Uterus (tissue), 4 donors: ENCODE data around the gene DBF4B. TPM values are rescaled to one million over a fixed set of nuclear protein-coding genes. Genes with fewer than 3 reads are reported as not detected.
"Not testable (repeated sequence)": the region's sequence is repeated elsewhere in the genome, so short reads cannot be mapped to it uniquely, and the experiment has no call there.

Source experiments
- DNase-seq, 2 donors: peaks; one replicate each; pipeline ENCODE4 v3.0.0-alpha.2; 2019 to 2020
- H3K27ac ChIP-seq, 2 donors: fragments of 200-600 bp; sonication (generic); 1 replicate in 1 of 2; 2 replicates in 1 of 2; pipeline ENCODE4 v1.5.1; 2016 to 2018
- H3K27me3 ChIP-seq, 2 donors: fragments of 200-600 bp; sonication (generic); one replicate each; pipeline ENCODE4 v1.5.1; 2018 to 2019; ENCODE audit warnings: control low read depth in 1 of 2
- H3K36me3 ChIP-seq, 2 donors: fragments of 200-600 bp; sonication (generic); one replicate each; pipeline ENCODE4 v1.5.1; 2019; ENCODE audit warnings: control low read depth in 1 of 2
- H3K4me1 ChIP-seq, 2 donors: fragments of 200-600 bp; sonication (generic); one replicate each; pipeline ENCODE4 v1.5.1; 2018 to 2019; ENCODE audit warnings: control low read depth in 1 of 2
- H3K4me3 ChIP-seq, 2 donors: fragments of 200-600 bp; sonication (generic); 1 replicate in 1 of 2; 2 replicates in 1 of 2; pipeline ENCODE4 v1.5.1; 2018 to 2019; ENCODE audit warnings: mild to moderate bottlenecking in 1 of 2
- H3K9me3 ChIP-seq, 2 donors: fragments of 200-600 bp; sonication (generic); one replicate each; pipeline ENCODE4 v1.5.1; 2019; ENCODE audit warnings: control low read depth in 1 of 2
- POLR2A ChIP-seq, 2 donors: fragments of 450-650 bp; IDR thresholded peaks; one replicate each; pipeline ENCODE4 v1.6.1; 2016; ENCODE audit warnings: antibody characterized with exemption in 2 of 2, mild to moderate bottlenecking in 1 of 2, moderate library complexity in 1 of 2
- intact Hi-C: fragments of 100-400 bp; cut with DNase I; formaldehyde crosslinking; loops from one replicate; pipeline ENCODE4 v1.15.1; 2023; ENCODE audit warnings: low total_unique reads
- total RNA-seq, 4 donors: library from RNA; depleted of rRNA in 3 of 4; stranded (reverse); fragments of >200 nt in 3 of 4; gene quantifications; one replicate each; pipeline versions ENCODE4 v1.1.0 to v1.2.4, GENCODE V29; 2014 to 2023
- TF ChIP-seq, protein P1 (sequence below), 4 experiments: fragments of 200-600 bp in 2 of 4; fragments of 450-650 bp in 2 of 4; sonication (generic) in 2 of 4; IDR thresholded peaks; one replicate each; pipeline ENCODE4 v1.5.1; 2016 to 2019; ENCODE audit warnings: antibody characterized with exemption in 4 of 4, mild to moderate bottlenecking in 2 of 4, moderate library complexity in 1 of 4
- donor health status: DM: yes; HTN: yes; CAD: no.

The DBF4B gene
- total RNA-seq, 4 donors from 2014 or later = 2.3 to 10.5 (median 9.3) TPM; not detected in 1

DNA sequence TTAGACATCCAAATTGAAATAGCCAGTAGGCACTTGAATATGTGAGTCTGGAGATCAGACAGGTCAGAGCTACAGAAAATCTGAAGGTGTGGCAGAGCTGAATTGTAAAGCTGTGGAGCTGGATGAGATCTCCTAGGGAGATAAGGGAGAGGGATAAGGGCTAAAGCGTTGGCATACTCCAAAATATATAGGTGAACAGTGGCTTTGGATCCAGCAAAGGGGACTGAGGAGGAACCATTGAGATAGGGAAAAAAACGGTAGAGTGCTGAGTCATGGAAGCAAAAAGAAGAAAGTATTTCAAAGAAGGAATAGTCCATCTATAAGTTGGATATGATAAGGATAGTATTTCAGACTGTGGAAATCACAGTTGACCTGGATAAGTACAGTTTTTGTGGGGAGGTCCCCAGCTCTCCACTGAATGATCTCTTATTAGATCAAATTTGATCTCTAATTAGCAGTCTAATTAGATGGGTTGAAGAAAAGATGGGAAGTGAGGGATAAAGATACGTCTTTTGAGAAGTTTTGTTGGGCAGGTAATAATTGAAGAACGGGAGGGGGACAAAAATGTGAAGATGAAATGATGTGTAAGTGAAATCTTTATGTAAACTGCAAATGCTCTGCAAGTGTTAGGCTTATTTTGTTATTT is 587 bp upstream of the DBF4B start:
- Histone ChIP-seq H3K4me3 (peak overlapping the region; percentile 72 to 91), H3K36me3 (no peaks in the 10 kb centered on the region), H3K9me3 (no peaks in the 10 kb centered on the region), H3K27ac (peak overlapping the region; percentile 79 to 82), H3K27me3 (no peaks in the 10 kb centered on the region), H3K4me1 (no peaks in the 10 kb centered on the region)
- DNase-seq = no peak
- no peak for TF ChIP-seq POLR2A (IDR thresholded peaks at IDR 0.05)
- TF ChIP-seq, protein P1, sequence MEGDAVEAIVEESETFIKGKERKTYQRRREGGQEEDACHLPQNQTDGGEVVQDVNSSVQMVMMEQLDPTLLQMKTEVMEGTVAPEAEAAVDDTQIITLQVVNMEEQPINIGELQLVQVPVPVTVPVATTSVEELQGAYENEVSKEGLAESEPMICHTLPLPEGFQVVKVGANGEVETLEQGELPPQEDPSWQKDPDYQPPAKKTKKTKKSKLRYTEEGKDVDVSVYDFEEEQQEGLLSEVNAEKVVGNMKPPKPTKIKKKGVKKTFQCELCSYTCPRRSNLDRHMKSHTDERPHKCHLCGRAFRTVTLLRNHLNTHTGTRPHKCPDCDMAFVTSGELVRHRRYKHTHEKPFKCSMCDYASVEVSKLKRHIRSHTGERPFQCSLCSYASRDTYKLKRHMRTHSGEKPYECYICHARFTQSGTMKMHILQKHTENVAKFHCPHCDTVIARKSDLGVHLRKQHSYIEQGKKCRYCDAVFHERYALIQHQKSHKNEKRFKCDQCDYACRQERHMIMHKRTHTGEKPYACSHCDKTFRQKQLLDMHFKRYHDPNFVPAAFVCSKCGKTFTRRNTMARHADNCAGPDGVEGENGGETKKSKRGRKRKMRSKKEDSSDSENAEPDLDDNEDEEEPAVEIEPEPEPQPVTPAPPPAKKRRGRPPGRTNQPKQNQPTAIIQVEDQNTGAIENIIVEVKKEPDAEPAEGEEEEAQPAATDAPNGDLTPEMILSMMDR (IDR thresholded peaks at IDR 0.05) = no peak
- intact Hi-C loops = no loop called here

DNA sequence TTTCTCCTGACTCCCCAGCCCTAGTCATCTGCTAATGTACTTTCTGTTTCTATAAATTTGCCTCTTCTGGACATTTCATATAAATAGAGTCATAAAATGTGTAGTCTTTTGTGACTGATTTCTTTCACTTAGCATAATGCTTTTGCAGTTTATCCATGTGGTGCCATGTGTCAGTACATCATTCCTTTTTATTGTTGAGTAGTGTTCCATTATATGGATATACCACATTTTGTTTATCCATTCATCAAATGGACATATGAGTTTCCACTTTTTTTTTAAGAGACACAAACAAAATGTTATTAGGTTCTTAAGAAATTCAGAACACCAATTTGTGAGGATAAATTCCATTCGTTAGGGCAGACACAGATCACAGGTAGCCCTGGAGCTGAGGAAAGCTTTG is 11.0 kb downstream of the DBF4B start:
- H3K4me3 ChIP-seq = no peak overlapping the region
- no peaks in the 10 kb centered on the region for H3K4me1 ChIP-seq
- no peaks in the 10 kb centered on the region for H3K36me3 ChIP-seq
- intact Hi-C loops = no loop called here
- no peaks in the 10 kb centered on the region for H3K27me3 ChIP-seq
- no peak overlapping the region for H3K27ac ChIP-seq
- no peak for TF ChIP-seq POLR2A (IDR thresholded peaks at IDR 0.05)
- TF ChIP-seq, protein P1 (IDR thresholded peaks at IDR 0.05) = no peak
- DNase-seq = no peak
- no peaks in the 10 kb centered on the region for H3K9me3 ChIP-seq

DNA sequence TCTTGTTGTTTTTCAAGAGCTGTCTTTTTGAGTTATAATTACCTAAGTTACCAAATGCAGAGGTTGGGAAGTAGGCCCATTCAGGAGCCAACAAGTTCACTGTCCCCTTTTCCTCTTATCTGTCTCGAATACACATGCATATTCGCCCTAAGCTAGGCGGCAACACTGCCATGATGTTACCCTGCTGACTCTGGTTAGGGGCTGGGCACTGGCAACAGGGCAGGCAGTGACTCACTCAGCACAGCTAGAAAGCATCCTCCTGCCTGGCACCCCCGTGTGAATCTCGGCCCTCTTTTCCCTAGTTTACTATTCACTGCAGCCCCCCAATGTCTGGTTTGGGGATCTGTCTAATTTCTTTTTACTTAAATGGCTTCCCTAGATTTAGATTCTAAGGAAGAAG is 13.8 kb downstream of the DBF4B start:
- TF ChIP-seq POLR2A (IDR thresholded peaks at IDR 0.05) = no peak
- TF ChIP-seq, protein P1 (IDR thresholded peaks at IDR 0.05) = no peak
- no peaks in the 10 kb centered on the region for H3K4me1 ChIP-seq
- intact Hi-C loops = no loop called here
- no peak for DNase-seq
- H3K9me3 ChIP-seq = no peaks in the 10 kb centered on the region
- no peaks in the 10 kb centered on the region for H3K36me3 ChIP-seq
- no peak overlapping the region for H3K4me3 ChIP-seq
- no peak overlapping the region for H3K27ac ChIP-seq
- no peaks in the 10 kb centered on the region for H3K27me3 ChIP-seq

DNA sequence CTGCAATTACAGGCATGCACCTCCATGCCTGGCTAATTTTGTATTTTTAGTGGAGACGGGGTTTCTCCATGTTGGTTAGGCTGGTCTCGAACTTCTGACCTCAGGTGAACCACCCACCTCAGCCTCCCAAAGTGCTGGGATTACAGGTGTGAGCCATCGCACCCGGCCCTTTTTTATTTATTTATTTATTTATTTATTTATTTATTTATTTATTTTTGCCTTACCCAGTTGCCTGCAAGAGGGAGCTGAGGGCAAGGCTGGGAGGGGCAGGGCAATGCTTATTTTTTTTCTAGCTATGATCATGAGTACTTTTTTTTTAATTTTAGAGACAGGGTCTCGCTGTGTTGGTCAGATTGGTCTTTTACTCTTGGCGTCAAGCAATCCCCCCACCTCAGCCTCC is 17.7 kb downstream of the DBF4B start:
- H3K27ac ChIP-seq, H3K27me3 ChIP-seq, H3K9me3 ChIP-seq, H3K36me3 ChIP-seq, H3K4me3 ChIP-seq, DNase-seq, H3K4me1 ChIP-seq, intact Hi-C loops: not testable (repeated sequence)

DNA sequence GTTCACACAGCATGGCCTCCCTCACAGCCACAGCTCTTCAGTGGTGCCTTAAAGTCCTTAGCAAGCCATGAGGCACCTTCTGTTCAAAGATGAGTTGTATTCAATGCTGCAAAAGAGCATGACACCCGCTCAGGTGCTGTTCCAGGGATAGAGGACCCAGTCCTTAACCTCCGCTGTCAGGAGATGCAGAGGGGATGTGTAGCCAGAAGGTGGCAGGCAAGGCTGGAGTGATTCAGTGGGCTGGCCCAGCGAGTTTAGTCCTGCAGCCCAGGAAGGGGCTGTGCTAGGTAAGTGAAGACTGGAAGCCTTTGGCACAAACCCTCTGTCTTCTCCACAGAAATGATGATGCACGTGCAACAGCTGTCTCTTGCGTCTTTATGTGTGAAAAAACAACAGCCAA is 25.3 kb downstream of the DBF4B start:
- H3K4me1 ChIP-seq = no peaks in the 10 kb centered on the region
- DNase-seq = no peak
- no peak for TF ChIP-seq POLR2A (IDR thresholded peaks at IDR 0.05)
- TF ChIP-seq, protein P1 (IDR thresholded peaks at IDR 0.05) = no peak
- H3K4me3 ChIP-seq = no peak overlapping the region
- H3K27me3 ChIP-seq = no peaks in the 10 kb centered on the region
- H3K9me3 ChIP-seq = no peaks in the 10 kb centered on the region
- intact Hi-C loops = no loop called here
- H3K36me3 ChIP-seq = no peaks in the 10 kb centered on the region
- H3K27ac ChIP-seq = no peak overlapping the region

DNA sequence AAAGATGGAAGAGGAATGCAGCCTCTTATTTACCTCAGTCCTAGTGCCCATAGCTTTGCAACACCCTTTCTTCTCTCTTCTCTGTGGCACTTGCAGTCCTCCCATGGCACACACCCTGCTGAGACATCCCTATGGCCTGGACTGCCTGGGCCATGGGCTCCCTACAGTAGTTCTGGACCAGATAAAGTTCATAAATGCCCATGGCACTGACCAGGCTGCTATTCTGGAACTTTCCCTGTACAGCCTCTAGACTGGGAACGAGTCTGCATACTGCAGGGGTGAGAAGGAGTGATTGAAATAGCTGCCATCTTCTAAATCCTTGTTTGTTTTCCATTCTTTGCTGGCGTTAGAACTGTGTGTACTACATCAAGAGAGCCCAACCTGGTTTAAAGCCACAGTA is 25.8 kb downstream of the DBF4B start:
- Histone ChIP-seq H3K27me3 (no peaks in the 10 kb centered on the region), H3K36me3 (no peaks in the 10 kb centered on the region), H3K9me3 (no peaks in the 10 kb centered on the region), H3K4me1 (no peaks in the 10 kb centered on the region), H3K4me3 (no peak overlapping the region), H3K27ac (no peak overlapping the region)
- TF ChIP-seq POLR2A (IDR thresholded peaks at IDR 0.05) = no peak
- intact Hi-C loops = no loop called here
- no peak for DNase-seq
